SH-SY5Y (cell line): ENCODE results near the gene TBC1D8.

Experiments
- GATA2 ChIP-seq: IDR thresholded peaks from 2 replicates; pipeline ENCODE4 v1.6.1; 2011; ENCODE audit warnings: mild to moderate bottlenecking, low read depth, low read length
- GATA3 ChIP-seq: IDR thresholded peaks from 2 replicates; pipeline ENCODE4 v1.6.1; 2011; ENCODE audit warnings: low read depth, mild to moderate bottlenecking, low read length, moderate library complexity

DNA sequence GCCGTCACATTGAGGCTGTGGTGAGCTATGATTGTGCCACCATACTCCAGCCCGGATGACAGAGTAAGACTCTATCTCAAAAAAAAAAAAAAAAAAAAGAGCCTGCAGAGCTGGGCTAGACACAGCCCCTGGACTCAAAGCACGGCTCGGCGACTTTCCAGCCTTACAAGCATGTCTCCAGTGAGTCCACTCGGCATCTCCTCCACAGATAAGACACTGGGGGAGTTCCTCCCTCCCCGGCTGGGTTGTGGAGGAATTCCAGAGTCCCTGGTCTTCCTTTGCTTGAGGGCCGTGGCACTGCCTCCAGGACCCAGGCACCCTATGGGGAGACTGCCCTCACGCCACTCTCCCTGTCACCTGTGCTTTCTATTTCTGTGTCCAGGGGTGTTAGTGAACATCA, 180.0 kb downstream of the TBC1D8 start:
- TF ChIP-seq GATA2: no peak
- TF ChIP-seq GATA3: no peak
